OCI-LY7 (cell line): ENCODE measurements around the gene KRR1.

Experiments used
- CTCF ChIP-seq: fragments of 200-600 bp; sonication (generic); conservative IDR thresholded peaks from 2 replicates; pipeline ENCODE4 v1.5.1; 2014; ENCODE audit warnings: mild to moderate bottlenecking, antibody characterized with exemption, low read length, moderate library complexity, mixed read lengths
- EZH2phosphoT487 ChIP-seq: fragments of 200-600 bp; sonication (generic); IDR thresholded peaks from 2 replicates; pipeline ENCODE4 v1.6.1; 2018; ENCODE audit warnings: low read depth, borderline replicate concordance, mild to moderate bottlenecking, mixed run types, antibody characterized with exemption, low read length, moderate library complexity, mixed read lengths

DNA sequence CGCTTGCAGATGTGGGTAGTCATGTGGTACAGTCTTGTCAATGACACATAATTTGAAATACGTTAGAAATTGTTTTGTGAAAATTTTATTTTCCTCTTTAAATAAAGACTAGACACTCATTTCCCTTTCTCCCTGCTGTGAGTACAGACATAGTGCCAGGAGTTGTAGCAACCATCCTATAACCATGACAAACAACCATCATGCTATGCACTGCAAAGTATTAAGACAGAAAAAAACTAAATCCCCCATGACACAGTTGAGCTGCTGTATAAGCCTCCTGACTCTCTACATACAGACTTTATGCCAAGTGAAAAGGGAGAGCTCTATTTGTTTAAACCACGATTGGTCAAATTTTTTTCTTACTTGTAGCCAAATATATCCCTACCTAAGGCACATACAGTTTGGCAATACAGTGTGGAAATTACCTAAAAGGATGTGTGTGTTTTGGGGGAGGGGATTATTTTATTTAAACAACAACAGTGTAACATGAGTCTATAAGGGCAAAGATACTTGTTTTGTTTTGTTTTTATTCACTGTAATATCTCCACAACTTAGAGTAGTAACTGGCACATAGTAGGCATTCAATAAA is 45.0 kb upstream of the KRR1 start:
- TF ChIP-seq CTCF (no peak), EZH2phosphoT487 (no peak)
